CD1c-positive myeloid dendritic cell (primary cell): Measurements from ENCODE around the gene GRIN2A.

Experiments
- DNase-seq: peaks from one replicate; pipeline ENCODE4 v3.0.0-alpha.2; 2016; ENCODE audit errors: extremely low spot score

The GRIN2A gene

GRCh38 chr16:10181196-10182162 lies 749 bp downstream of the GRIN2A start:
- peak; percentile 57 for DNase-seq

DNA sequence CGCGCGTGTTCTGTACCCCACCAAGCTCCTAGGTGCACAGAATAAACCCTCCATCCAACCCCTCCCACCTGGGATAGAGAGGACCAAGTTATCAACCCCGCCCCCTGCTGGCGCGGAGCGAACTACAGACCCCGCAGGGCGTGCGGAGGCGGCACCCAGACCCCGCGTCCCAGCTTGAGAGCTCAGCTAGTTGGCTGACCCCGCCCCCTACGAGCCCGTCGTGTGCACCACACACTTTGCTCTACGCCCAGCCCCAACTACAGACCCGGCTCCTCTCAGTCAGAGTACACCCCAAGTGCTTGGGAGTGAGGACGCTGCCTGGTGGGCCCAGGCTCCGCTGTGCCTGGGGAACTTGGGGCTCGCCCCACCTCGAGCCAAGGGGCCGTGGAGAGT lies 1.5 kb downstream of the GRIN2A start:
- no peak for DNase-seq

DNA sequence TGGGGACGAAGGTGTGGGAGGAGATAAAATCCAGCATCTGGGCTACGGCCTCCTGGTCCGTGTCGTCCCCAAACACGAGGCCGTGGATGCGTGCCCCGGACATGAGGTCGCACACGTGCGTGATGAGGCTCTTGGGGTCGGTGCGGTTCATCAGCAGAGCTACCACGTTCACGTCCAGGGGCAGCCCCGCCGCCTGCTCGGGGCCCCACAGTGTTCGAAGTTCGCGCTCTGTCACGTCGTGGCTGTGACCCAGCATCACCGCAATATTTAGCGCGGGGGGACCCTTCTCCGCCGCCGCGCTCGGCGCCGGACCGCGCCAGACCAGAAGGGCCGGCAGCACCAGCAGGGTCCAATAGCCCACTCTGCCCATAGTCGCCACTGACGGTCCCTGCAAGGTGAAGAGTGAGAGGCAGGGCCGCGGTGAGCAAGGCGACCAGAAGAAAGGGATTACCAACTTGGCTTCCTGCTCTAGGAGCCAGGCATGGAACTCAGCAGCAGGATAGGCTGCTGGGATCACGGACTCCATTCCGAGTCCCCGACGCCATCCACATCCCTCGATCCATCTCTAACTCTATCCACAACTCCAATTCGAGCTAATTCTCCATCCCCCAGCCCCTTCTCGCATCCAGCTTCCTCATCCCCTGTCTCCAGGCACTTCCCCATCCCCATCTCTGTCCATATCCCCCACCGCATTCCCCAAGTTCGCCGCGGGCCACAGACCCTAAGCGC lies 2.0 kb downstream of the GRIN2A start:
- no peak for DNase-seq

DNA sequence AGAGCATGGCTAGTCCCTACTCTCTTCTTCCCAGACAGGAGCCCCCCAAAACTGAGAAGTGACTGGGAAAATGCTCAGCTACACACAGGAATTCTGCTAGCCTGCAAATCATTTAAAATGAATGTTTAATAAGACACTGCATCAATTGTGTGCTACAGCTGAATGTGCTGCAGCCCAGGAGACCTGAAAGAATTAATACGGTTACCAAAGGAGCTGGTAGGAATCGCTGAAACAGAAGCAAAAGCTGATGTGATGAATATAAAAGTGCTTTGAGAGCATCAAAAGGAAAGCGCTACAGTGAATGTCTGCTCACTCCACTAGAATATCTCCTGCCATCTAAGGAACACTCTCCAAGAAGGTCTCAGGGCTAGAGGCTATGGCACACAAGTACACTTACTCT lies 3.7 kb downstream of the GRIN2A start:
- no peak for DNase-seq

- no peak for DNase-seq
Observed at GRCh38 chr16:10178080-10178479, 4.1 kb downstream of the GRIN2A start.

DNA sequence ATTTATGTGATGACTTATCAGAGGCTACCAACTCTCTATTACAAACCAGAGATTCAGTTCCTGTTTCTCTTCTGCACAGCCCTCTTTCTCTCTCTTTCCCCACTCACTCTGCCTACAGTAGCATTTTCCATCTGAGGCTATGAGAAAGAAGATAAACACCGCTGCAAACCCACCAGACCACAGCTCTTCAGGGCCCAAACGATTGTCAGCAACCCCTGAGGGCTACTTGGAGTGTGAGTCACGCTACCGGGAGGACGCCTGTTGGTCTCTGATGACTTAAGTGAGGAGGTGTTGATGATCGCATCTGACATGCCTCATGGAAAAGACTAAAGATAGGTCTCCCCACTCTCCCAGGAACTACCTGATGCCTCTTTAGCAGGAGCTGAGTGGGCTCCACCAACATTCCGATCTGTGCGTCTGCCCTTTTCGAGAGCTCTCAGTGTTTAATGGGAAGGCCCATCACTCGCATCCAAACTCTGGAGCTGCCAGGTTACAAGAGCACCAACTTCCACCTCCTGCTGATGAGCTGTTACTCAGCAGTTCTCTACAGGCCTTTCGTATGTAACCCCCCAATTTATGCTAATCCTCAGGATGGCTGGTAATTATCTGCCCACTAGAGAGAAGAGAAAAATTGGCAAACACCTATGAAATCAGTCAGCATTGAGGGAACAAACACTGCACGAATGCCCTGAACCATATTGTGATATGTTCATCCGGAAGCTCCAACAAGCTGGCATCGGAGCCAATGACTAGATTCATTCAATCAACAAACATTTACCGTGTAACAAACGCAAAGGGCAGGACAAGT lies 9.2 kb downstream of the GRIN2A start:
- no peak for DNase-seq

DNA sequence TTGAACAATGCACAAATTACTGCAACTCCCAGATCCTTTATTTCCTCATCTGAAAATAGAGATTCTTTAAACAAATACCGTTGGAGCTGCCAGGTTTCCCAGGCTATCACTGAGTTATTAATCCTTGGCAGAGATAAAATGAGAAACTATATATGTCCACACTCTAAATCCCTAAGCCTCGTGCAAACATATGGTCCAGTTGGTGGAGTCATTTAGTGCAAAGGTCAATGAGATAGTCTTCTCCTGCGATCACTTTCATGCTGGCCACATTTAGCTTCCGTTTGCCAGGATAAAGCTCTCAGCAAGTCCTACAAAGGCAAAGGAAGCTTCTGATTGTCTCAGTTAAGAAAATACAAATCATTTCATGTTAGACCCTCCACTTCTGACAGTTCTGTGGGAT lies 11.0 kb downstream of the GRIN2A start:
- DNase-seq: no peak

DNA sequence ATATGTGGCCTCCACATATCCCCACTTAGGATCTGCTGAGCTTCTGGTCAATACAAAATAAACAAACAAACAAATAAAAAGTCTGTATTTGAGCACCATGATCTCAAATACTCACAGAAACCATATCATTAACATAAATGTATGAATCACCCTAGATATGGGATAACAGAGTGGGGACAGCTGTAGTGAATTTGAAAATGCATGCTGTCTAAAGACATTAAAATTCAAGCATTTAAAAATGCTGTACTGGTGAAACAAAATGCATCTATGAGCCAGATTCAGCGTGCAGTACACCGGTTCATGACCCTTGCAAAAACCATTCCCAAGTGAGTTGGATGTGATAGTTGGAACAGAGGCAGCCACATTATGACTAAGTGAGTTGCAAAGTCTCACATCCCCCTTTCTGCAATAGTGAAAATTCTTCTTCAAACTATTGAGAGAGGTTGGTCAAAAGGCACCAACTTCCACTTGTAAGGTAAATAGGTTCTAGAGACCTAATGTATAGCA lies 12.3 kb downstream of the GRIN2A start:
- DNase-seq: no peak

- no peak for DNase-seq
Observed at GRCh38 chr16:10169031-10169430, 13.2 kb downstream of the GRIN2A start.

GRCh38 chr16:10168258-10168657 lies 14.0 kb downstream of the GRIN2A start:
- DNase-seq: no peak

- DNase-seq: no peak
Observed at GRCh38 chr16:10165643-10166042, 16.6 kb downstream of the GRIN2A start.

DNA sequence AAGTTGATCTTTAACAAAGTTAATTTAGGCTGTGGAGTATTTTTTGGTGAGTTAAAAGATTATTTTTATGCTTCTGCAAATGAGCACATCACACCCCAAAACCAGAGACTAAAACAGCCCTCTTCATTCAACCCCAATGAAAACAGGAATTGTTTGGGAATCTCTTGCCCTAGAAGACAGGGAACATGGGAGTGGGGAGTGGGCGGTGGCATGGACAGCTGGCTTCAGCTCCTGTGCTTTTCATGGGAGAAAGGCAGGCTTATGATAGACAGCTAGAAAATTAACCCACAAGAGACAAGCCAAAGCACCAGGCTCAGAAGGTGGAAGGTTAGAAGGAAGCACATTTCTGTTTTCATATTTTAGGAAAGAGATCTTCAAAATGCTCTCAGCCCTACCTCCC lies 19.2 kb downstream of the GRIN2A start:
- DNase-seq: no peak

- DNase-seq: no peak
Observed at GRCh38 chr16:10156099-10156498, 26.1 kb downstream of the GRIN2A start.

DNA sequence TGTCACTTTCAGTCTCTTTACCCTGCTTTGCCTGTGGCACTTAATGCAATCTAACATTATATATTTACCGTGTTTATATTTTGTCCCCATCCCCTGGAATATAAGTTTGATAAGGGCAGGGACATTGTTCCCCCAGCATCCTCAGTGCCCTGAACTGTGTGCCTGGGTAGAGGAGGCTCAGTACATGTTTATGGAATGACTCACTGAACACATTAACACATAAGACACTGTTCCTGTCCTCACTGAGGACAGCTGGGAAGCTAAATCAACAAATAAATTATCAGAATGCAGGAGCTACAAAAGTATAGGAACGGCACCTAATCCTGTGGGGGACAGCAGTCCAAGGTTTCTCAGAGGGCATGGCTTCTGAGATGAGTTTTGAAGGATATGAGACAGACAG lies 27.8 kb downstream of the GRIN2A start:
- DNase-seq: no peak

DNA sequence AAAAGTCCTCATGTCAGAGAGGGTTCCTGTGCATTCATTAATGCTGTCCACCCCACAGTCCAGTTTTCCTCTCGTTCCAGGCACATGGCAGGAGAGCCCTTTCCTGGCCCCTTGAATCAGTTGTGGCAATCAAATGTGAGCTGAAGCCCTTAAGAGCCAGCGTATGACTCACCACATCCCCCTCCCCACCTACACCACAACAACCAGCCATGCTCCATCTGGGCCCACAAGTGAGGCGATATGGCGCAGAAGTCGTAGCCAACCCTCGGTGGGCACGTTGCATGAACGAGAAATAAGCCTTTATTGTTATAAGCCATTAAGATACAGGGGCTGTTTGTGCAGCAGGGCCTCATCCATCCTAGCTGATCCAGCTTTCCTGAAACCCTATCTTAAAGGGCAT lies 28.2 kb downstream of the GRIN2A start:
- no peak for DNase-seq

DNA sequence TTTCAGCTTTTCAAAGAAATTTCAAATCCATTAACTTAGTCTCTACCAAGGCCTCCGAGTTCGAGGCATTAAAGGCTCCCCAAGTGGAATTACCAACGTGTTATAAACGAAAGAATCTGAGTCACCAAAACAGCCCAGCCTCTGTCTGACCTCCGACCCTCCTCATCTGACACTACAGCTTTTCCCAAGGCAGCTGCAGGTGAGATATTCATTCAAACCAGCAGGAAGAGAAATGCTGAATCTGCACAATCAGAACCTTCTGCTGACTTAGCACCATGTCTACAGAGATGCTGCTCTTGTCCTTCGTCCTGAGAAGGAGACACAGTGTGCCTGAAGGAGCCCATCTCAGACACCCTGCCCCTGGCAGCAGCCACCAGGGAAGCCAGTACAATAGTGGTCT lies 30.5 kb downstream of the GRIN2A start:
- no peak for DNase-seq

DNA sequence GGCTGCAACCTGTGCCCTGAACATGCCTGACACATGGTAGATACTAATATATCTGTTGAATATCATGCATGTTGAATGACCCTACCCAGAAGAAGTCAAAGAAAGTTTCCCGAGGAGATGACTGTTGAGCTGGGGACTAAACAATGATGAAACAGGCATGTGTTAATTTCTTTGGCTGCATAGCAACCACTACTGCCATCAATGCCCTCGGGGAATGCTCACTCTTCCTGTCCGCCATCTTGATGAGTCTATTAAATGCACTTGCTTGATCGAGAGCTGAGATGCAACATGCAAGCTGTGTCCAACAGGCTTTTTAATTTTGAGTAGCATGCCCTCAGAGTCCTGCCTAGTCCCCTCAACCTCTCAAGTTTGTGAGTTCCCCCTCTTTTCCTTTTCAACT lies 31.3 kb downstream of the GRIN2A start:
- DNase-seq: no peak

DNA sequence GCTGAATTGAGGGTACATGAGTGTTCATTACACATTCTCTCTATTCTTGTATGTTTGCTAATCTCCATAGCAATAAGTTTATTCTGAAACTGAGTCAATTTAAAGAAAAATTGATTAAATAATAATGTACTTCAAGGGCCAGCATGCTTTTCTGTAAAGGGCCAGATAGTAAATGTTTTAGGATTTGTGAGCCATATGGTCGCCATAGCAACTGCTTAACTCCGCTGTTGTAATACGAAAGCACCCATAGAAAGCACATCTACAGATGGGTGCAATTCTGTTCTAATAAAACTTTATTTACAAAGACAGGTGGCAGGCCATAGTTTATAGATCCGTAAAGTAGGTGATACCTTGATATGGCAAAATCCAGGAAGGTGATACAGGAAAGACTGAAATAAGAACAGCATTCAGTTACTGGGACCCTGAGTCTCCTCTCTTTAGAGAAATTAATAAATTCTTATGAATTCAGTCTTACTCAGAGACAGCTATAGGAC lies 36.6 kb downstream of the GRIN2A start:
- DNase-seq: no peak

DNA sequence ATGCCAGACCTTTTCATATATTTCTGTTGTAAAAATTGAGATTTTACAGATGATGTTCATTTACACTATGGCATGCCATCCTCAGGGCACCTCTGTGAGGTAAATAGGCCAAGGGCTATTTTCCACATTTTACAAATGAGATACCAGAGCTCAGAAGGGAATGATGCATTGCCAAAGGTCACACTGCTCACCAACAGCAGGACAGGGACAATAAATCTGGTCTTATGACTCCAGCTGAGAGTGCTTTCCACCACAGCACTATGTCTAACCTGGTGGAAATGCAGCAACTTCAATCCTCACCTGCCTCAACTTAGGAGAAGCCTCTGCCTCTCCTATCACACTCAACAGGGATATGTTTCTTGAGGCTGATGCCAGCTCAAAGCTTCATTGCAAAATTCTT lies 40.6 kb downstream of the GRIN2A start:
- DNase-seq: no peak

DNA sequence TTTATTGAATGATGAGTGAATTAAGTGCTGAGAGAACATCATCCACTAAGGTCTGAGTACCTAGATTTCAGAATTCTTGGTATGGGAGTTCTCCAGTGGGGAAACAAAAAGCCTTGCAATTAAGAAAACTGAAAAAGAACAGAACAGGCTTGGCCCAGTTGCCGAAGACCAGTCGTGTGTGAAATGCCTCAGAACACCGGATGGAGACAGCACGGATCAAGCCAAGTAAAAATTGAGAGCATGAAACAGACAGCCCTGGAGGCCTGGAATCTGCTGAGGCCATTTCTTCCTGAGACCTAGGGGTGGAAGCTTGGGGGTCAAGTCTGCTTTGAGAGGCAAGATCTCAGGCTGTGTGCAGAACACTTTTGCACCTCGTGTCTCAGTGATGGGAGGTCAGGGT lies 43.3 kb downstream of the GRIN2A start:
- DNase-seq: no peak

GRCh38 chr16:10137341-10137740 lies 44.9 kb downstream of the GRIN2A start:
- no peak for DNase-seq

DNA sequence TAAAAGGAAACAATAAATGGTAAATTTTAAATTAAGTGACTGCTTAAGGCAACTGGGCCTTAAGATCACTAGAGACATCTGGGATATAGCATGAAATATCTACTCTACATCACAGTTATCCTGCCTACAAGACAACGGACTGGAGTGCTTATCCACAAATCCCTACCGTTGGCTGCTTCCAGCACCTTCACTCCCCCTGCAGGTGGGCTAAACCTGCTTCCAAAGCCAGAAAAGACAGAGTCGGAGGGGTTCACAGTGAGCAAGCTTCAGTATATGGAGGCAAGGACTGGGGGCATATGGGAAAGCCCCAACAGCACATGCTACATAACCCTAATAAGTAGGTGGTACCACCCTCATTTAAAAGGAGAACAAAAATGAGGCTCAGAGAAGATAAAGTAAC lies 45.3 kb downstream of the GRIN2A start:
- DNase-seq: no peak
